HG03575 (cell line): ENCODE data around the gene TAB3.

Source experiments
- ATAC-seq: cut with Tn5 transposase; IDR thresholded peaks from one replicate; pipeline ENCODE4 v1.9.1; 2021; ENCODE audit not compliant: unreplicated experiment, insufficient number of reproducible peaks, low FRiP score; ENCODE audit errors: extremely low read depth

The TAB3 gene, protein sequence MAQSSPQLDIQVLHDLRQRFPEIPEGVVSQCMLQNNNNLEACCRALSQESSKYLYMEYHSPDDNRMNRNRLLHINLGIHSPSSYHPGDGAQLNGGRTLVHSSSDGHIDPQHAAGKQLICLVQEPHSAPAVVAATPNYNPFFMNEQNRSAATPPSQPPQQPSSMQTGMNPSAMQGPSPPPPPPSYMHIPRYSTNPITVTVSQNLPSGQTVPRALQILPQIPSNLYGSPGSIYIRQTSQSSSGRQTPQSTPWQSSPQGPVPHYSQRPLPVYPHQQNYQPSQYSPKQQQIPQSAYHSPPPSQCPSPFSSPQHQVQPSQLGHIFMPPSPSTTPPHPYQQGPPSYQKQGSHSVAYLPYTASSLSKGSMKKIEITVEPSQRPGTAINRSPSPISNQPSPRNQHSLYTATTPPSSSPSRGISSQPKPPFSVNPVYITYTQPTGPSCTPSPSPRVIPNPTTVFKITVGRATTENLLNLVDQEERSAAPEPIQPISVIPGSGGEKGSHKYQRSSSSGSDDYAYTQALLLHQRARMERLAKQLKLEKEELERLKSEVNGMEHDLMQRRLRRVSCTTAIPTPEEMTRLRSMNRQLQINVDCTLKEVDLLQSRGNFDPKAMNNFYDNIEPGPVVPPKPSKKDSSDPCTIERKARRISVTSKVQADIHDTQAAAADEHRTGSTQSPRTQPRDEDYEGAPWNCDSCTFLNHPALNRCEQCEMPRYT

DNA sequence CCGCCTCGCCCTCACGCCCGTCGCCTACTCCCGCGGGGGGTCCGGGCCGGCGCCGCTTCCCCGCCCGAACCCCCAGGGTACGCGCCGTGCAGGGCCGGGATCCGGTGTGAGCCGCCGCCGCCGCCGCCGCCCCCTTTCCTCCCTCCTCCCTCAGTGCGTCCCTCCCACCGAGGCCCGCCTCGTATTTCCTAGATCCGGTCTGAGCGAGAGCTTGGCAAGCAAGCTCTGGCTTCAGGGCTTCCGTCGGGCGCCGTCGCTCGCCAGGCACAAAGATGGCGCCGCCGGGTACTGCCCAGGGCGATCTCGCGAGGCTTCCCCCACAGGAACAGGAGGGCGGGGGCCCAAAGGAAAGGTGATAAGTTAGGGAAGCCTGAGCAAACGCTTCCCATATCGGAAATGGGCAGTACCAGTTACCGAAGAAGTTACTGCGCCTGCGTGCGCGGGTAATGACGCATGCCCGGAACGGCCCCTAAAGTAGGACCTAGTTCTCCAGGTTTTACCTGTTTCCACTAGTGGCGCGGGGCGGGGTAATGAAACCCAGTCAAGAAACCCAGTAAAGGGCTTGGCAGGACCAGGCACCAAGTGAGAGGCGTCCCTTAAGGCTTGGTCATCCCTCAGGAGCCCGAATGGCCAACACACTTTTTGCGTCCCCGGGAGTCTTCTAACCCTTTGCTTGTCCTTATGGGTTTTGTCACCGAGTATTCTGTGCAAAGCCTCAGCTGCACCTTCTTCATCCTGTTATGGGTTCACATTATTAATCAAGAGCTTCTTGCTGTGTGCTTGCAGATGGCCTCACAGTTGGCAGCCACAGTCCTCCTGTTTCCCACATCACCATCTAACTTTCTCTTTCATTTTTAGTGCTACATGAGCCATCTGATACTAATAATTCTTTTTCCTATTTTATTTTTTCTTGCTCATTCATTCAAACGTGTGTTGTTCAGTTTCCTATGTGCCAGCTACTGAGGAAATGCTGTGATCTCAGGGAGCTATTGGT is at the start of gene TAB3:
Gene TAB3 (minus strand): TSS at position 108 of the 994 bp plus-strand sequence. CDS start 29,666 bp downstream, outside the sequence.
- ATAC-seq = peak; percentile 59

GRCh38 chrX:30938295-30938694 is 49.2 kb upstream of the TAB3 start:
- no peak for ATAC-seq

GRCh38 chrX:30935985-30936384 is 46.9 kb upstream of the TAB3 start:
- ATAC-seq = no peak

DNA sequence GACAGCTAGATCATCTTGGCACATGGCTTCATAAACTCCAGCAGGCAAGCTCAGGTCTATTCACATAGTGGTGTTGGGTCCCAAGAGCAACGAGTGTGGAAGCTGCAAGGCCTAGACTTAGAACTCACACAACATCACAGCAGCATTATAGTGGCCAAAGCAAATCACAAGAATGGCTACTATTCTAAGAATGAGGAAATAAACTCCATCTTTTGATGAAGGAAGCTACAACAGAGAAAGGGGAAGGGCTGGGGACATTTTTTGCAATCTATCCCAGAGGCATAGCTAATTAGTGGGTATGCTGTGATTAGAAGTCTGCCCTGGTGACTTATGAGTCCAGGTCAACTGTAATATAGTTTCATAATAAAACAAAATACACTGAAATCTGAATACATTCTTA is 42.9 kb upstream of the TAB3 start:
- no peak for ATAC-seq

- no peak for ATAC-seq
These were observed 41.6 kb upstream of the TAB3 start for GRCh38 chrX:30930679-30931078.

GRCh38 chrX:30930143-30930542 is 41.1 kb upstream of the TAB3 start:
- ATAC-seq = no peak

- ATAC-seq = no peak
These were observed 31.2 kb upstream of the TAB3 start for GRCh38 chrX:30920271-30920670.

GRCh38 chrX:30918480-30918879 is 29.4 kb upstream of the TAB3 start:
- ATAC-seq = no peak

DNA sequence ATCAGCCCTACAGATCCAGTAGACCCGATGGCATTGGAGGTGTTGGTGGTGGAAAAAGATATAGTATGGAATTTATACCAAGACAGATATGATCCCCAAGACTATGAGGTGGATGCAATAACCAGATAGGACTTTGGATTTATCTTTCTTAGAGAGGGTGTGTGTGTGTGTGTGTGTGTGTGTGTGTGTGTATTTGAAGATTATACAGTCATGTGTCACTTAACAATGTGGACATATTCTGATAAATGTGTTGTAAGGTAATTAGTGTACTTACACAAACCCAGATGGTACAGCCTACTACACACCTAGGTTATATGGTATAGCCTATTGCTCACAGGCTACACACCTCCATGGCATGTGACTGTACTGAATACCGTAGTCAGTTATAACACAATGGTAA is 24.4 kb upstream of the TAB3 start:
- ATAC-seq = no peak

- ATAC-seq = no peak
These were observed 21.2 kb upstream of the TAB3 start for GRCh38 chrX:30910124-30910860.

DNA sequence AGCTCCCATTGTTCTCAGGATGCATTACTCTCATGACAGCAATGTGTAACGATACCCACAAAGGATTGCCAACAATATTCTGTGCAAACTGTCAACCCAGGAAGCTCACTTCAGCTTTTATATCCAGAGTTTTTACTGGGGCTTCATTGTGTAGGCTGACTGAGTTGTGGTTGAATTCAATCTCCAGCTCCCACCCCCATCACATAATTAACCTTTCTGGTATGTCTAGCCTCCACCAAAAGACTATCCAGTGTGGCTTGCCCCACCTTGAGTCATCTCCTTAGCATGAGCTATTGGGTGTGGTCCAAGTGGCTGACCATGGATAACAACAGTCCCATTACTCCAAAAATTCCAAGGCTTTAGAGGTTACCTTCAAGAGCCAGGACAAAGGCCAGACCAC is 17.7 kb upstream of the TAB3 start:
- no peak for ATAC-seq

DNA sequence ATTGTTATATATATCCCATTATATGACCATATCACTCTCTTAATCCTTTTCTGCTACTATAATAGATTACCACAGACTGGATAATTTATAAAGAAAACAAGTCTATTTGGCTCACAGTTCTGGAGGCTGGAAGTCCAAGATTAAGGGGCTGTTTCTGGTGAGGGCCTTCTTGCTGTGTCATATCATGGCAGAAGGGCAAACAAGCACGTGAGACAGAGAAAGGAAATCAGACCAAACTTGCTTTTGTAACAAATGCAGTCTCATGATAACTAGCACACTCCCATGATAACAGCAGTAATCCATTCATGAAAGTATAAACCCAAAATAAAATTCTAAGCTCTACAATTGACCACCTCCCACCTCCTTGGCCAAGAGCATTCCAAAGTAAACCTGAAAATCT is 16.3 kb upstream of the TAB3 start:
- ATAC-seq = no peak

DNA sequence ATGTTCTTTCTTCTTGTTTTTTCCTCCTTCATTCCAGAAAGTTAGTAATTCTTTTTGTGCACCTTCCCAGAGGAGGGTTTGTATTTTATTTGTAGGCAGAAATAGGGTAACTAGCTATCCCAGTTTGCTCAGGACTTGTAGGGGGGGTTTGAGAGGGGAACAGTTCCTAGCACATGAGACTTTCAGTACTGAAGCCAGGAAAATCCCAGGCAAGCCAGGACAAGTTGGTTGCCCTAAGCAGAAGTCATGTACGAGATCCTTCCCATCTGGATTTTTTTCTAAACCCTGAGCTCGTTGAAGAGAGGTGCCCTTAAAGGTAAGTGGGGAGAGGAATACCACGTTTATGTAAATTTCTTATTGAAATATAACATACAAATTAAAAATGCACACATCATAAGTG is 15.6 kb upstream of the TAB3 start:
- no peak for ATAC-seq

DNA sequence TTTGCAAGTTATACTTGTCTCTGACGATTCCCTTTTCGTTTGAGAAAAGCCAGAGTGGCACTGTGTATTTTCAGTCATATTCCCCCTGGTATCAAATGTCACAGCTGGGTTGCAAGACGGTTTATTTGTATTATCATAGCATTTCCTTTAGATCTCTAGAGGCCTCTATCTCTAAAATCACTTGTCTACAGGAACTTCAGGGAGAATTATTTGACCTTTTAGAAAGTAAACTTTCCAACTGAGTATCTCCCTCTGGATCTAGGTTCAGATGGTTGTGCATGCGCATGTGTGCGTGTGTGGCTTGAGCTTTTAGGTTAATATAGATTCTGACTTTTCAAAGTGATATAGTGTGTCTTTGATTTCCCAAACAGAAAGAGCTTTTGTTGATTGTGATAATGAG is 15.1 kb upstream of the TAB3 start:
- no peak for ATAC-seq

DNA sequence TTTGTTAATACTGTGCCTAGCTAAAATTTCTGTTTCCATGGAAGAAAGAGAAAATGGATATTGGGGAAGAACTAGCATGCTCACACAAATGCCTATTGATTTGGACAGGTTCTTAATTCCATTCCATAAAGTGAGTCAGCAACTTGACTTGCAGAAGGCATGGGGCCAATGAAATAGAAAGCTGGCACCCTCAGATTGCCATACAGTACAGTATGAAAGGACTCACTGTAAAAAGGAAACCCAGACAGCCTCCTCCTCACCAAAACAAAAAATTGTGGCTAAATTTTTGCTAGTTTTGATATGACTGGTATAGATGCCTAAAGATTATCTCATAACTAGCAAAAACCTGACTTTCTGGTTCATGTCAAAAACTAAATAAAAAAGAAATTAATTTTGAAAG is 11.2 kb upstream of the TAB3 start:
- ATAC-seq = no peak

- no peak for ATAC-seq
These were observed 9.8 kb upstream of the TAB3 start for GRCh38 chrX:30898886-30899285.

DNA sequence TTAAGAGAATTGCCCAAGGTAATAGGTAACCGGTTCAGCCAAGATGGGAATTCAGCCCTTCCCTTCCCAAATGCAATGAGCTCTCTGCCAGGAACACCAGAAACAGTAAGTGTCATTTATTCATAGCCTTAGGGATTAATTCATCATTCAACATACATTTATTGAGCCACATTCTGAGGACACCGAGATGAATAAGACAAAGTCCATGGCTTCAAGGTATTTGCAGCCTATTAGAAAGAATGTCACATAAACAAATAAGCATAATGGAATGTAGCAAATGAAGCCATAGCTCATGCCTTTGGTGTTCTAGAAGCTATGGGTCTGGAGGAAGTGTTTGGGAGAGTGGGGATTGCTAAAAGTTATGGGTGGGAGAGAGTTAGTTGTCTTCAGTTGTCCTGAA is 6.3 kb upstream of the TAB3 start:
- ATAC-seq = no peak

DNA sequence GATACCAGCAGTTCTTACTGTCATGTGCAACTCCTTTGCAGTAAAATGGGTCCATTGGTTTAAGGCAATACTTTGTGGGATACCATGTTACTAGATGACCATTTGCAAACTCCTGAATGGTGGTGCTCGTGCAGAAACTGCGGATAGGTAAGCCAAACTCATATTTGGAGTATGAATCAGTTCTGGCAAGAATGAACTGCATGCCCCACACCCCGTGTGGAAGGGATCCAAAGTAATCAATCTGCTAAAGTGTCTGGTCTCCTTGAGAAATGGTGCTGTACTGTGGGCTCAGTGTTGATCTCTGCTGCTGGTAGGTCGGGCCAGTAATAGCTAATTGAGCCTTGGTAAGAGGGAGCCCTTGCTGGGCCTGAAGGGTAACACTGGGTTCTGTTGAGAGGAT is 4.2 kb upstream of the TAB3 start:
- no peak for ATAC-seq

- ATAC-seq = no peak
These were observed 3.5 kb upstream of the TAB3 start for GRCh38 chrX:30892591-30892990.
